Stimulated activated CD4-positive, alpha-beta T cell treated with anti-CD3 and anti-CD28 coated beads, Interleukin-1b, Interleukin-23, amount 100 ng/mL, for 1 hour (primary cell): Measurements from ENCODE around the gene TBC1D22B.

ENCODE experiments used
- DNase-seq, 2 donors: peaks; one replicate each; pipeline ENCODE4 v3.0.0-alpha.2; 2020; ENCODE audit warnings: low read depth in 2 of 2

The TBC1D22B gene, protein sequence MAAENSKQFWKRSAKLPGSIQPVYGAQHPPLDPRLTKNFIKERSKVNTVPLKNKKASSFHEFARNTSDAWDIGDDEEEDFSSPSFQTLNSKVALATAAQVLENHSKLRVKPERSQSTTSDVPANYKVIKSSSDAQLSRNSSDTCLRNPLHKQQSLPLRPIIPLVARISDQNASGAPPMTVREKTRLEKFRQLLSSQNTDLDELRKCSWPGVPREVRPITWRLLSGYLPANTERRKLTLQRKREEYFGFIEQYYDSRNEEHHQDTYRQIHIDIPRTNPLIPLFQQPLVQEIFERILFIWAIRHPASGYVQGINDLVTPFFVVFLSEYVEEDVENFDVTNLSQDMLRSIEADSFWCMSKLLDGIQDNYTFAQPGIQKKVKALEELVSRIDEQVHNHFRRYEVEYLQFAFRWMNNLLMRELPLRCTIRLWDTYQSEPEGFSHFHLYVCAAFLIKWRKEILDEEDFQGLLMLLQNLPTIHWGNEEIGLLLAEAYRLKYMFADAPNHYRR

DNA sequence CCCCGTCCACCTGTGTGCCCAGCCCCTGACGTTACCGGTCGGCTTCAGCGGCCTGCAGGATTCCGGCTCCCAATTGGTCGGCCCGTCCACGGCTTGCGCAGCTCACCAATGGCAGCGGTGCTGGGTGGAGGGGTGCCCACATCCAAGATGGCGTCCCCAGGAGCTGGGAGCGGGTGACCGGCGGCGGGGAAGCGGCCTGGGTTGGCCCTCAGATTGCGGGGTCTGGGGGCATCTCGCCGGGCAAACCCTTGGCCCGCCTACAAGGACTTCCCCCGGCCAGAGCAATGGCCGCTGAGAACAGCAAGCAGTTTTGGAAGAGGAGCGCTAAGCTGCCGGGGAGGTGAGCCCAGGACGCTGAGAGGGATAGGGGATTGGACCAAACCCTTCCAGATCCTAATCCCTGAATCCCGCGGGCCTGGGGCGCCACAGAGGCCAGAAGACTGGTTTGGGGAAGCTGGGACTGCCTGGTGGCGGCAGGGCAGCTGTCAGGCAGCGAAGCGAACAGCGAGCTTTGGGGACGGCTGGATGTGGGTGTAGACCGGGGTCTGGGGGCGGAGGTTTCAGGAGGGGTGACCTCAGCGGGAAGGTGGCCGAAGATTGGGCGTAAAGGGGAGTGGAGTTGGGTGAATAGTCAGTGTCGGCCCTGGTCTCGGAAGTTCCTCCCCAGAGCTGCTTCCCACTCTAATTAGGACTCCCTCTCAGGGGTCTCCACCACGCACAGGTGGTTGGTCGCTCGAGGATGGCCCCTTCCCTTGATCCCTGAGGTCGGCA lies at the start of gene TBC1D22B, which contains the start of gene TMEM217:
TSS of gene TBC1D22B (plus strand) at position 139 of the 771 bp plus-strand sequence. CDS start at position 285, 146 bp downstream.
TSS of gene TMEM217 (minus strand) at position 511 of the 771 bp plus-strand sequence. CDS start 39,114 bp downstream, outside the sequence.
- DNase-seq: peak; percentile 85 to 91

DNA sequence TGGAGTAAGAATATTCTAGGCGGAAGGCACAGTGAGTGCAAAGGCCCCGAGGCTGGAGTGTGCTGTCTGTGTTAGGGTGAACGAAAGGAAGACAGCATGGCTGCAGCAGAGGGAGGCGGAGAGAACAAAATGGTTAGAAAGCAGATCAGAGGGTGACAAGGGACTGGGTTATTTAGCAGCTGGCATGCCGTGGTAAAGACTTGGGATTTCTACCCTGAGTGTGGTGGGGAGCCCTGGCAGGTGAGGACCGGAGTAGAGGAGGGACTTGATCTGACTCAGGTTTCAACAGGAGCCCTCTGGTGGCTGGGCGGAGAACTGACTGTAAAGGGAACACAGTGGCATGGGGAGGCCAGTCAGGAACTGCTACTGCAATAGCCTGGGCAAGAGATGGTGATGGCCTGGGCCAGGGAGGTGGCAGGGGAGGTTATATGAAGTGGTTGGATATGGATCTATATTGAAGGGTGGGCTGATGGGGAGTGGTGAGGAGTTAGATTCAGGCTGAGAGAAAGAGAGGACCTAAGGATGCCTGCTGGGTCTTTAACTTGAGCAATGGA lies 49.6 kb upstream of the TBC1D22B start:
- DNase-seq: peak; percentile 78 to 83

DNA sequence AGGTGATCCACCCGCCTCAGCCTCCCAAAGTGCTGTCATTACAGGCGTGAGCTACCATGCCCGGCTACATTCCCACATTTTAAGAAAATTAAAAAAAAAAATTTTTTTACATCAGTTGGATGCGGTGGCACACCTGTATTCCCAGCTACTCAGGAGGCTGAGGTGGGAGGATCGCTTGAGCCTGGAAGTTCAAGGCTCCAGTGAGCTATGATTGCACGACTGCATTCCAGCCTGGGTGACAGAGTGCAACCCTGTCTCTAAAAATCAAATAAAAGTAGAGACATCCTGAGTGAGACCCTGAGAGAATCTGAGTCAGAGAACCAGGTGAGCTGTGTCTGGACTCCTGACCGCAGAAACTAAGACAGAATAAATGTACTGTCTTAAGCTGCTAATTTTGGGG lies 48.8 kb upstream of the TBC1D22B start:
- DNase-seq: no peak

DNA sequence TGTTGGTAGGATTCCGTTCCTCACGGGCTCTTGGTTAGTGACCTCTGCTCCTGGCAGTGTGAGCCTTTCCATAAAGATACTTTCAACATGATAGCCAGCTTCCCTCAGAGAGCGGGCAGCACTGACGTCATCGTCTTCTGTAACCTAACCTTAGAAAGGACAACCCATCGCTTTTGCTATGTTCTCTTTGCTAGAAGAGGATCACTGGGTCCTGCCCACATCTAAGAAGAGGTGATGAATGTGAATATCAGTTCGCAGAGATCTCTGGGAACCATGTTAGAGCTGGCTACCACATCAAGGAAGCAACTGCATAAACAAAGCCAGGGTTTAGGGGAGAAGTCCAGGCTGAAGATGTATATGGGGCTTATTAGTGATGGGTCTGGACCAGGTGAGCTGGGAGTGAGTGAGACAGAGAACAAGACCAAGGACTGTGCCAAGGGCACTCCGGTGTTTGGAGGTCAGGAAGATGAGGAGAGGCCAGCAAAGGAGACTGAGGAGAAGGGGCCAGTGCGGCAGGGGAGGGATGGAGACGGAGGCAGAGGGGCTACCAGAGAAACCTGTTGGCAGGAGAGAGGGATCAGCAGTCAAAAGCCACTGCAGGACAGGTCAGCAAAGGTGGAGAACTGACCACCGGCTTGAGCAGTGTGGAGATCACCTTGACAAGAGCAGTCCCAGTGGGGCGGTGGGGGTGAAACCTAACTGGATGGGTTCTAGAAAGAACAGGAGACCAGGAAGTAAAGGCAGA lies 47.9 kb upstream of the TBC1D22B start:
- no peak for DNase-seq

DNA sequence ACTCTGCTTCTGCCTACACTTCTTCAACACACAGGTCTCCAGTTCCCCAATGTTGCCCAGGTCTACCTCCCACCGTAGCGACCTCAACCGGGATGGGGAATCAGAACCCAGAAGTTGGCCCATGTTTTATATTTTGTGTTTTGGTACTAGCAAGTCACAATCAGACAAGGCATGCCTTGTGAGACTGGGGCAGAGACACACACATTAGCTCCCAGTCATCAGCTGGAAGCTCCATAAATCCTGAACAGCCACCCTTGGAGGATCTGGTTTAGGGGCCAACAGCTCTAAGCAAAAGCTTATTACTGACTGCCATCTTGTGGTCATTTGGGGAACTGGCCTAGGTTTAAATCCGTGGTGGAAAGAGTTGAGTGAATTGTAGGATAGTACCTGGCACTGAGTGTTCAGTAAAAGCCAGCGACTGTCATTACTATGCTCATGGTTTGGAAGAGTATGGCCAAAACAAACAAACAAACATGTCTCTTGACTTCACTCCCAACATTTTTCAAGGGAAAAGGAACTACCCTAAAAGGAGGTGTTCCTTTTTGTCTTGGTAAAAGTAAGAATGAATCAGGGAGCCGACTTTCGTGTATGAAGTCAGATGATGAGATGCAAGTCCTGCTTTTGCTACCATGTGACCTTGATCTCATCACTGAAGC lies 47.1 kb upstream of the TBC1D22B start:
- DNase-seq: peak; percentile 56 to 68

DNA sequence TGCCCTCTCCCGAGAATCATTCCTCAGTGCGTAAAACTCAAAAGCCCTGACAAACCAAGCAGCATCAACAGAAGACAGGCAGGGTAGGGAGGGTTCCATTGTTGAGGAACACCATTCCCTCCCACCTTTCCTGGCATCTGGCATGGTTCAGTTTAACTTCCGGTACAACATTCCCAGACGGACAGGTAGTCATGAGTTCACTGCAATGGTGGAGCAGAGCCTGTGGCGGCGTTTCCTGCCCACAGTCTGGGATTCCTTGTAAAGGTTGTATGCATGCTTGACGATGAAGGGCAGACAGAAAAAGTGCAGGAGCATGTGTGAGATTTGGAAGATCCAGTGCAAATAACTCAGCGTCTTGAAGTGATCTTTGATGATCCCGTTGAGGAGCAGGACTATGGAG lies 45.3 kb upstream of the TBC1D22B start:
- DNase-seq: no peak

DNA sequence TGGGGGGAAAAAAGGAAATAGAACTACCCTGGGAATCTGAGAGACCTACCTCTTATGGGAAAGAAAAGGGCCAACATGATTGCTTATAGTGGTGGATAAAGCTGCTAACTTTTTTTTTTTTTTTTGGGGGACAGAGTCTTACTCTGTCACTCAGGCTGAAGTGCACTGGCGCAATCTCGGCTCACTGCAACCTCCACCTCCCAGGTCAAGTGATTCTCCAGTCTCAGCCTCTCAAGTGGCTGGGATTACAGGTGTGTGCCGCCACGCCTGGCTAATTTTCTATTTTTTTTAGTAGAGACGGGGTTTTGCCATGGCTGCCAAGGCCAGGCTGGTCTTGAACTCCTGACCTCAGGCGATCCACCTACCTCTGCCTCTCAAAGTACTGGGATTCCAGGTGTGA lies 39.5 kb upstream of the TBC1D22B start:
- DNase-seq: no peak

DNA sequence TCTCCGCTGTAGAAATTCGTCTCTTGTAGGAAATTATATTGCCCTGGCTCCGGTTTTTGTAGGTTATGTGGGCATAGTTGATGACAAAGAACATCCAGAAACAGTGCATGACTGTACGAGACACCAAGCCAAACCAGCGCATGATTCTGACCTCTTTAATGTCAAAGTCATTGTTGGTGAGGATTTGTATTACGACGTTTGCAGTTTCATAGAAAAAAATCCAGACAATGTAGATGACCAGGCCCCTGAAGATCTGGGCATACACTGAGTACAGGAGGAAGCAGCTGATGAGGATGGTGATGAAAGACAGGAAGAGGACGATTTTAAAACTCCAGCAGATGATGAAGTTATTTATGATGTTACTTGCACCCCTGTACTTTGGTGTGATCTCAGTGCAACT lies 39.1 kb upstream of the TBC1D22B start:
- no peak for DNase-seq

DNA sequence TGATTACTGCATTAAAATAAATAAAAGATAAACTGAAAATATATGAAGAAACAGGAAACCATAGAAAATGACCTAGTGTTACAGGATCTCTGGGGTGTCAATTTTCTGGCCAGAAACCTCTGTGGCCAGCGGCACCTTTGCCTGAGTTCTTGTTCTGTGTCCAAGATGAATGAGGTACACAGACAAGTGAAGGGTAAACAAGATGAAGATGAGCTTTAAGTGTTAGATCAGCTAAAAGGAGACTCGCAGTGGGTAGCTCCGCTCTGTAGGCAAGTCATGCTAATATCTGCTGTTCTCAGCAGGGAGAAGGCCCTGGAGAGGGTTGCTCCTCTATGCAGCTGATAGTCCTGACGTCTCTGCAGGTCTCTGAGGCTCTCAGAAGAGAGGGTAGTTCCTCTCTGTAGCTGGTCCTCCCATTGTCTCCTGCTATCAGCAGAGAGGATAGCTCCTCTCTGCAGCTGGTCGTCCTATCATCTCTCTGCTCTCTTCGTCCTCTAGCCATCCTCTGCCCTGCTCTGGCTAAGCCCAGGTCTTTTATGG lies 35.9 kb upstream of the TBC1D22B start:
- no peak for DNase-seq

DNA sequence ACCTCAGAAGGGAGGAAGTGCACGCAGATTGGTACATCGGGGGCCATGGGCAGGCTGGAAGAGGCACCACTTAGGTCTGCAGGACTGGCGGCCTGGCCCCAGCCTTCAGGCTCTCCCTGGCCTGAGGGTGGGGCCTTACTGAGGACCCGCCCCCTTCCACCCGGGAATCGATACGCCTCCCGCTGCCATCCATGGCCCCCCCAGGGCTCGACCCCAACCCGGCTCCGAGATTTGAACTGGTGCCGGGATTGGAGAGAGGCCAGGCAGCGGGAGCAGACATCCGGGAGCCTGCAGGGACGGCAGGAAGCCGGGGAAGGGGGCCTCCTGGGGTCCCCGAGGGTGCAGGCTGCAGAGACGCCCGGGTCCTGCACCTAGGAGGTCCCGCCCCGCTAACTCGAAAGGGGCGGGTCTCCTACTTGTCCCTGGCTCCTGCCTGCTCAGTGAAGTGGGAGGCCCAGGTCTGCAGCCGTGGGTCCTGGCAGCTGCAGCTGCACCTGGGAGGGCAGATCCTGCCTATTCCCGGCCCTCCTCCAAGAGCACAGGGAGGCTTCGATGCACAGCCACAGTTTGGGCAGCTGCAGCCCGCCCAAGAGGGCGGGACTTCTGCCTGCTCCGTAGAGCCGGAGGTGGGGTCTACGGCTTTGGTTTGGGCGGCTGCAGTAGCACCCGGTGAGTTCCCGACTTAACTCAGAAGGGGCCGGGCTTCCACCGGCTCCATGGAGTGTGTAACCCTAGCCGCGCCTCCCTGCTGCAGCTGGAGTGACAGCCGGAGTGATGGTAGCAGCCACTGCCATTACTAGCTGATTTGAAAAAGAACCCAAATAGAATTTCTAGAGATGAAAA lies 35.2 kb upstream of the TBC1D22B start:
- DNase-seq: peak in 1 of 2 donors; percentile 8

DNA sequence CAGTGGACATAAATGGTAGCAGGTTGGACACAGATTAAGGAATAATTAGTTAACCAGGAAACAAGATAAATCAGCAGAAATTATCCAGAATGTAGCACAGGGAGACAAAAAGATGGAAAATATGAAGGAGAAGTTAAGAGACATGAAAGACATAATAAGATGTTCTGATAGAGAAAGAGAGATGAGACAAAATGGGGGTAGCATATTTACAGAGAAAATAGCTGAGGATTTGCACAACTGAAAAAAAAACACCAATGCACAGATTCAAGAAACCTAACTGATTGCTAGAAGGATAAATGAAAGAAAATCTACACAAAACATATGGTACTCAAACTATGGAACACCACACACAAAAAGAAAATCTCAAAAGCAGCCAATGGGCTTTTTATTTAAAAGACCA lies 34.6 kb upstream of the TBC1D22B start:
- no peak for DNase-seq

DNA sequence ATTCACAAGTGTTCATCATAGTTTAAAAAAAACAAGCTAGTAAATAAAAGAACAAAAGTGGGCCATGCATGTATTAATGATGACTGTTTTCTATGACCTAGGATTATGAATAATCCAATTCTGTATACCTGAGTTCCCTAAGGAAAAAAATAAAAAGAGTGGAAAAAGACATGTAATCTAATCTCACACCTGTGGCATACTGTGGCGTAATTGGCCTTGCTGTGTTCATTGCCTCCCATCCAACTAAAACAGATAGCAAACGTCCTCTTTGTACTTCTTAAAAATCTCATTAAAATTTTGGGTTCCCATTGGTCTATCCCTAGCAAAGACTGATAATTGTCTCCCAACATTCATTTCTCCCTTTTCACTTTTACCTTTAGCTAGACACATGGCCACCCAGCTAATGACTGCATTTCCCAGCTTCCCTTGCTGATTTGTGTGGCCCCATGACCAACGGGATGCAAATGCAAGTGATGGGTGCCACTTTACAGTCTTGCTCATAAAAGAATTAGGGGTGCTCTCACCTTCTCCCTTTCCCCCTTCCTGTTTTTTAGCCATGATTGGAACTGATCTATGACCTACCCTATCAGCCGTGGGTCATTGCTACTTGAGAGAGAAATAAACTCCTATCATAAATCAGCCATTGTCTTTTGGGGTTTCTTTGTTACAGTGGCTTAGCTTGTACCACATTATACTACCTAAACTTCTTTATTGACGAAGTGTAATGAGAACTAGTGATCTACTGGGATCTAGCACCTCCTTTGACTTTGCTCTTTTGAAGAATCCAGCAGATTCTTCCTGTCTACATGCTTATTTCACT lies 32.0 kb upstream of the TBC1D22B start:
- DNase-seq: no peak

DNA sequence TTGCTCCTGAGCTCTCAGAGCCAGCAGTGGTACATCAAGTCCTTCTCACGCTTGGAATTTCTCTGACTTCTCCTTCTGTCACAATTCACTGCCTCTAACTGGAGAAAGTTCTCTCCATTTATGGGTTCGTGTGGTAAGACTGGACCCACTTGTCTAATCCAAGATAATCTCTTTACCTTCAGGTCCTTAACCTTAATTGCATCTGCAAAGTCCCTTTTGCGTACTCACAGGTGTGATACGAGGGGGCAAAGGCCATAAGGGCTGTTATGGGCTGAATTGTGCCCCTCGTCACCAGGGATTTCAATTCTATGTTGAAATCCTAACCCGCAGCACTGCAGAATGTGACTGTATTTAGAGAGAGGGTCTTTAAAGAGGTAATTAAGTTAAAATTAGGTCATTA lies 27.5 kb upstream of the TBC1D22B start:
- no peak for DNase-seq

DNA sequence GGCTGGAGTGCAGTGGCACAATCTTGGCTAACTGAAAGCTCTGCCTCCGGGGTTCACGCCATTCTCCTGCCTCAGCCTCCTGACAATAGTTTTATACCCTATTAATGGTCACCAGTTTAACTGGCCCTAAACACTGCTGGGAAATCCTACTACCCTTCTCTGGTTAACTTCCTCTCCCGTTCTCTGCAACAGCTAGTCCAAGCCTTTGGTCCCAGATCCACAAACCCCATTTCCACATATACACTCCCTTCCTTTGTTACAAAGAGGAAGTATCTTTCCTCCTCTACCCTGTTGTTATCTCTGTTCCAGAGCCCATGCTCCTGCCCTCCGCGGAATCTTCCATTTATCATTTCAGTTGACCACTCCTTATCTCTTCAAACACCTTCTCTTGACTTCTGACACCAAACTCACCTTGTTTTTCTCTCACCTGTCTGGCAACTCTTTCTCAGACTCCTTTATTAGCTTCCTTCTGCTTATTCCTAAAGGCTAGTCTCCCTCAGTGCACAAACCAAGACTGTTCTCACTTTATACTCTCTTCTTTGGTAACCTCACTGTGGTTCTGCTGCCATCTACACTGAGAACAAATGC lies 25.0 kb upstream of the TBC1D22B start:
- no peak for DNase-seq

DNA sequence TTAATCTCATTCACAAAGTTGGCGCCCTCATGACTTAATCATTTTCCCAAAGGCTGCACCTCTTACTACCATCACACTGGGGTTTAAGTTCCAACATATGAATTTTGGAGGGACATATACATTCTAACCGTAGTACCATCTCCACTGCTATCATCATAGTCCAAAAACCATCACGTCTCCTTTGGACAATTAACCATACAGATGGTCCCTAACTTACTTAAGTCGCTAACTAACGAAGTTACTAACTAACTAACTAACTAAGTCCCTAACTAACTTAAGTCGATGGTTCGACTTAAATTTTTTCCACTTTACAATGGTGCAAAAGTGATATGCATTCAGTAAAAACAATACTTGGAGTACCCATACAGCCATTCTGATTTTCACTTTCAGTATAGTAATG lies 24.0 kb upstream of the TBC1D22B start:
- DNase-seq: no peak

DNA sequence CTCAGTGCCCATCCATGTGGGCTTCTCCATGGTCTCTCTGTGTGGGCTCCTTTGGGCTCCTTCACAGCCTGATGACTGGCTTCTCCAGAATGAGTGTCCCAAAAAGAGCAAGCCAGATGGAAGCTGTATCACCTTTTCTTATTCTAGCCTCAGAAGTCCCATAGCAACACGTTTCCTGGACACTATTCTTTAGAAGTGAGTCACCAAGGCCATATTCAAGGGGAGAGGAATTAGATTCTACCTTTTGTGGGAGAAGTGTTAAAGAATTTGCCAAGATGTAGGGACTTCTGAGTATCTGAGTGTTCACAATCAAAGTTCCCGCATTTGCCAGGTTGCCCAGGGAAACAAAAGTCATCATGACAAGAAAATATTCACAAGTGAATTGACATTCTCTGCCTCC lies 20.7 kb upstream of the TBC1D22B start:
- DNase-seq: no peak

DNA sequence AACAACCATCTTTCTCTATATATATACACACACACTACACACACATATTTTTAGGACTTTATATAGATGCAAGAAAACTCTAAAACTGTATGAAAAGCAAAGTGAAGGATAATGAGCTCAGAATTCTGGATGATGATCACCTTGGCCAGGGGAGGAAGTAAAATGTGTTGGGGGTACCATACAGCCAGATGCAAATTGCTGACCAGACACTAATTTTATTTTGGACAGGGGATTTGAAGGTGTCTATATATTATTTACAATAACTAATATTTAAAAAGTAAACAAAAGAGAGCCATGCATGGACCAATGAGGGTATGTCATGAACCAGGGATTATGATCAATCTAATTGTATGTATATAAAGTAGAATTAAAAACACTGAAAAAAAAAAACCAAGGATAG lies 19.8 kb upstream of the TBC1D22B start:
- DNase-seq: no peak

DNA sequence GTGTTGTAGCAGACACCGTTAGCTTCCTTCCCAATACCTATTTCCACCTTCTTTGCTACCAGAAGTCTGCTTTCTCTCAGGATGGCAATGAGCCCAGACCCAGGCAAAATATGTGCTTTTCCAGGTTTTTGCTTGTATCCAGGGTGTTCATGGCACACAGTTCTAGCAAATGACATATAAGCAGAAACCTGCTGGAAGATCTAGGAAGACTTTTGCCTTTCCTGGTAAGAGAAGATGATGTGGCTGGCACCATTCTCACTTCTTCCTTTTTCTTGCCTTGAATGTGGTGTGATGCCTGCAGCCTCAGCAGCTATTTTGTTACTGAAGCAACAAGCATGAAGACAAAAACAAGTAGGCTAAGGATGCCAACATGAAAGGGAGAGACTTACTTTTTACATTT lies 19.2 kb upstream of the TBC1D22B start:
- no peak for DNase-seq

DNA sequence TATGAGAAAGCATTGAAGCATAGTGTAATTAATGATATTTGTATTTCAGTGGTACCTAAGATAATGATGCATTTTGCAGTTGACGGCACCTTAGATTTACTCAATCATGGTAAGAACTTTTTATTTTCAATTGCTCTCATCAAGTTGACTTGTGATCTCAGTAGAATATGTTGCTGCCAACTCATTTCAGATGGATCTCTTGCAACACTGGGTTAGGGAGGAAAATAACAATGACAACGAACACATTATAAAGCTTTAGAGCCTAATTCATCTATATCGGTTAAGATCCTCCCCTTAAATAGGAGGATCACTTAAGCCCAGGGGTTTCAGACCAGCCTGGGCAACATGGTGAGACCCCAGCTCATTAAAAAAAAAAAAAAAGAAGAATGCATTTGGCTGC lies 18.0 kb upstream of the TBC1D22B start:
- no peak for DNase-seq
